GM12865 (cell line): ENCODE measurements around the gene ELF3.

Experiments used
- DNase-seq: peaks from one replicate; pipeline ENCODE4 v3.0.0; 2010; ENCODE audit warnings: low read depth
- H3K4me3 ChIP-seq: 2 replicates; pipeline ENCODE4 v1.5.1; 2011; ENCODE audit warnings: mild to moderate bottlenecking, low read depth, low read length, control low read depth
- CTCF ChIP-seq: IDR thresholded peaks from 2 replicates; pipeline ENCODE4 v1.5.1; 2011; ENCODE audit warnings: low read length, control low read depth, low read depth, inconsistent platforms; ENCODE audit not compliant: insufficient read depth; ENCODE audit errors: missing control alignments

Gene ELF3

GRCh38 chr1:202034683-202035462 lies 24.5 kb downstream of the ELF3 start:
- no peak for TF ChIP-seq CTCF
- peak; percentile 46 for DNase-seq
- H3K4me3 ChIP-seq, result no peak overlapping the region

- H3K4me3 ChIP-seq, result no peak overlapping the region
- no peak for TF ChIP-seq CTCF
- DNase-seq, result no peak
Observed at GRCh38 chr1:202036595-202037387, 26.4 kb downstream of the ELF3 start.

GRCh38 chr1:202037706-202038296 lies 27.4 kb downstream of the ELF3 start:
- DNase-seq, result no peak
- TF ChIP-seq CTCF, result no peak
- H3K4me3 ChIP-seq, result no peak overlapping the region

- DNase-seq, result peak; percentile 63
Observed at GRCh38 chr1:202038688-202039346, 28.4 kb downstream of the ELF3 start.

DNA sequence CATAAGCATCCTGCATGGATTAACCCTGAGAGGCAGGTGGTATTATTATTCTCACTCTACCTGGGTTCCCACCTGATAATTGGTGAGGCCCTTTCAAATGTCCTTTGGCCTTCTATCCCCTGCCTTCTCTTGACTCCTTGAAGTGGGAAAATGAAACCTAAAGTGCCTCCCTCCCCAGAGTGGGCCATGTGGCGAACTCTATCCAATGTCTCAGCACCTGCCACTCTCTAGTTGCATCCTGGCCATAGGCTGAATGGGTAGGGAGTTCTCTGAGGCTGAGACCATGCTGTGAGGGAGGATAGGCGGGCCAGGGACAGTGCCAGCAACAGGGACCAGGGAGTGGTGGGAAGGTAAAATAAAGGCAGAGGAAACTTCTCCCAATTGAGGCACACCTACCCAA lies 35.3 kb downstream of the ELF3 start:
- no peak overlapping the region for H3K4me3 ChIP-seq
- no peak for DNase-seq
- TF ChIP-seq CTCF, result no peak

More at GRCh38 chr1:202038688-202039346, 28.4 kb downstream of the ELF3 start:
- H3K4me3 ChIP-seq, result no peak overlapping the region
- TF ChIP-seq CTCF, result no peak

DNA sequence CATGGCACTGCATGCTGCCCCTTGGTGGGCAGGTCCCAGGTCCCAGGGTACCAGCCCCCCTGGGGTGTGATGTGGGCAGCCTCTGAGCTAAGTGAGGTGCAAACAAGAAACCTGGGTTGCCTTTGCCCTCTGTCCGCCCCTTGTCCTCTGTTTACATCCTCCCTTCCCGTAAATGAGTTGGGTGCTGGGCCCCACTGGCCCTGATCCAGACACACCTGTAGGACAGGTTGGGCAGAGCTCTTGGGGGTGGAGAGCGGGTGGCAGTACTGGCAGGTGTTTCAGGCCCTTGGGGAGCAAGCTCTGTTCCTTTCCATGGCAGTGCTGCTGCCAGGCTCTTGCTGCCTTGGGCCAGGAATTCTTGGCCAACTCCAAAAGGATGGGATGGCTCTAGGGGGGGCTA lies 35.8 kb downstream of the ELF3 start:
- no peak for DNase-seq
- no peak overlapping the region for H3K4me3 ChIP-seq

More for the DNA sequence above, 35.8 kb downstream of the ELF3 start:
- TF ChIP-seq CTCF, result no peak
